COLO668 (cell line): ENCODE measurements around the gene CDH2.

Source experiments
- DNase-seq: peaks from one replicate; lab custom pipeline; 2025; ENCODE audit not compliant: unreplicated experiment; lab: John Stamatoyannopoulos, UW

The CDH2 gene

GRCh38 chr18:28171837-28172236 lies 5.1 kb downstream of the CDH2 start:
- no peak for DNase-seq

- DNase-seq: no peak
Measured at GRCh38 chr18:28168725-28169124, 8.2 kb downstream of the CDH2 start.

DNA sequence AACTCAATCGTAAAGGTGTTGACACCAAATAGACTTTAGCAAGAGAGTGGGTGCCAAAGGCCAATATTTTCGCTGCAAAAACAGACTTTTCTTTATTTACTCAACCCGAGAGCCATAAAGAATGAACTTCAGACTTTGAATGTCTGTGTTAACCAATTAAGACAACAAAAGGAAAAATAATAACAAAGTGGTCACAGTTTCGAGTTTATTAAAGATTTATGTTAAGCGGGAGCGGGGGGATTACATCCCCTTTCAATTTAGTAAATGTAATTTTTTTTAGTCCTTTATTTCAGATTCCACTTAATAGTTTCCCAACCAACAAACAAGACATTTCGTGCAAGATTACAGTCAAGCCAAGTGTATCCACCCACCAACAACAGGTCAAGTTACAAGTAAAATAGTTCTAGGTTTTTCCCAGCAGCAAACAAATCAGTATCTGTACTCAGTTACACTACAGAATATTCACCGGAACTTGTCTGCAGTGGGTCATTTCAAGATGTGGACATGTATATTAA lies 9.0 kb downstream of the CDH2 start:
- no peak for DNase-seq

DNA sequence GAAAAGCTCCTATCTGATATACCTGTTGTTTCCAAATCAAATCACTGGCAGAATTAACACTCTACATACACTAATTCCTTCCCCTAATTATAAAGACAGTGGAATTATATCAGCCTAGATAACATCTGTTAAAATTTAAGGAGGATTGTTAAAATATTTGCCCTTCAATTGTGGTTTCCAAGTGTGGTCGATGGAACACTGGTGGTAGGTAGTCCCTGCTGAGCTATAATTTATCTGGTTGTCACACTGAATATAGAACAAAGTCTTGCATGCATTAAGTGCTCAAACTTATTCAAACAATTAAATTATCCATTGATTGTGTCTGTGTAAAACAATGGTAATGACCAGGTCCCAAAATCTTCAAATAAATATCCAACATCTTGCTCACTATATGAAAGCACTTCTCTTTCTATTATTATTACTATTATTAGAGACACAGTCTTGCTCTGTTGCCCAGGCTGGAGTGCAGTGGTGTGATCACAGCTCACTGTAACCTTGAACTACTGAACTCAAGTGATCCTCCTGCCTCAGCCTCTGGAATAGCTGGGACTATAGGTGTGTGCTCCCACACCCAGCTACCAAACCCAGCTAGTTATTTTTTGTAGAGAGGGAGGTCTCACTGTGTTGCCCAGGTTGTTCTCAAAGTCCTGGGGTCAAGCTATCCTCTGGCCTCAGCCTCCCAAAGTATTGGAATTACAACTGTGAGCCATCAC lies 12.0 kb downstream of the CDH2 start:
- DNase-seq: no peak

DNA sequence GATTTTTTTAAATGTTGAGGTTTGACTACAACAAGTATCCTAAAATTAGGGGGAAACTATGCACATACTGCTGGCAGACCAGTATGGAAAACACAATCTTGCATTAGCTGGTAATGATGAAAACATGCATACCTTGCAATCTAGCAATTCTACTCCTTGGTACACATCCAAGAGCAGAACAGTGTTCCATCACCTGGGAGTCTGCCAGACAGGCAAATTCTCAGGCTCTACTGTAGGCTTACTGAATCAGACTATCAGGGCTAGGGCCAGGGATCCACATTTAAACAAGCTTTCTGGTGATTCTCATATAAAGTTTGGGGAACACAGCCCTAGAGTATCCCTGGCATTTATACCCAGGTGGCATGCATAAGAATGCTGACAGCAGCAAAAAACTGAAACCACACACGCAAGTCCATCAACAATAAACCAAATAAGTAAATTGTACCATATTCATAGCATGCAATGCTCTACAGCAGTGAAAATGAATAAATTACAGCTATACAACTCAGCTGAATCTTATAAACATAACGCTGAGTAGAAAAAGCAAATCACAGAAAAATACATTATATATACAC lies 13.6 kb downstream of the CDH2 start:
- DNase-seq: no peak

- no peak for DNase-seq
Measured at GRCh38 chr18:28161608-28162599, 15.0 kb downstream of the CDH2 start.

DNA sequence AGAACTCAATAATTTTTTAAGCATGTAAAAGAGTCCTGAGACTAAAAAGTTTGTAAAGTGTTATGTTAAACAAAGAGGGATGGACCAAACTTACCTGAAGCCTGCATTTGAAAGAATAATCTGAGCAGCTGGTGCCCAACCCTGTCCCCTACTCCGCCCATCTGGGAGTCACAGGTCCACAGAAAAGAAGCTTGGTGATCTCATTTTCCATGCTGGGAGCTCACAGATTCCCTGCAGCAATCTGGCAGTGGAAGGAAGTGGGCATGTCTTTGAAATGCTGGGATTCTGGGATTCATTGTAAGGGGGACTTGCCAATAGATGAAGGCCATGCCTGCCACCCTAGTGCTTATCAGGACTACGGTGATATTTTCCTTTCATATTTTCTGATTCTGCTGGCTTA lies 17.9 kb downstream of the CDH2 start:
- no peak for DNase-seq

GRCh38 chr18:28158083-28158581 lies 18.8 kb downstream of the CDH2 start:
- DNase-seq: no peak

DNA sequence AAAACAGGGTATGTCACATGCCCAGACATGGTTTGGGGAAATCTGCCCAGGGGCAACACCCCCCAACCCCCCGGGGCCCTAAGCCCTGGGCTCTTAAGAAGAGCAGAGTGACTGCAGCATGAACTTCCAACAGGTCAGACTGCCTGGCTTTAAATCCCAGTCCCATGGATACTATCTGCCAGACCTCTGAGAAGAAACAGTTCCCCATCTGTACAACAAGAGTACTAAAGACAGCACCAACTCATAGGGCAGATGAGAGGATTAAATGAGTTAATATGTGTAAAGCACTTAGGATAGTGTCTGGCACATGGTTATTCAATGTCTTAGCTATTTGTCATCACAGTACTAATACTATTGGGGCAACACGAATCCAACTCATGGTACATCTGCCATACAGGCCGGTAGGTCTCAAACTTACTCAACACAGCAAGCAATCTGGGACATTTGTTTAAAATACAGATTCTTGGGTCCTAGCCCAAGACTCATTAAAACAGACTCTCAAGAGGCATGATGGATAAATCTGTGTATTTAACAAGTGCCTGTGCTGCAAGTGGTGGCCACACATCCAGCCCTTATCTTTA lies 23.4 kb downstream of the CDH2 start:
- DNase-seq: no peak

GRCh38 chr18:28152754-28153153 lies 24.2 kb downstream of the CDH2 start:
- no peak for DNase-seq

DNA sequence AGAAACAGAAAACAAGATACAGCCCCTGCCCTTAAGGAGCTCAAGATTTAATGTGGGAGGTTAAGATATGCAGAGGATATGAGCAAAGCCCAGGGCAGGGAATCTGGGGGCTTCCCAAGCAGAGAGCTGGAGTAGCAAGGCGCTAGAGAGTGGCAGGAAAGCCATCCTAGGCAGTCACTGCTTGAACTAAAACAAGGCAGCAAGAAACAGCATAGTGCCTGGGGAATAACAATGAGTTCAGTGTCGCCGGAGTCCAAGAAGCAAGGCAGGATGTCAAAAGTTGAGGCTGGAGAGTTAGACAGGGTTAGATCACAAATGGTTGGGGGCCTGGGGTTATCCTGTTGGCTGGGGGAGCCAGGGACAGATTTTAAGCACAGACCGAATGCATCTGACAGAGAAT lies 24.6 kb downstream of the CDH2 start:
- no peak for DNase-seq

- no peak for DNase-seq
Measured at GRCh38 chr18:28151434-28151833, 25.5 kb downstream of the CDH2 start.

DNA sequence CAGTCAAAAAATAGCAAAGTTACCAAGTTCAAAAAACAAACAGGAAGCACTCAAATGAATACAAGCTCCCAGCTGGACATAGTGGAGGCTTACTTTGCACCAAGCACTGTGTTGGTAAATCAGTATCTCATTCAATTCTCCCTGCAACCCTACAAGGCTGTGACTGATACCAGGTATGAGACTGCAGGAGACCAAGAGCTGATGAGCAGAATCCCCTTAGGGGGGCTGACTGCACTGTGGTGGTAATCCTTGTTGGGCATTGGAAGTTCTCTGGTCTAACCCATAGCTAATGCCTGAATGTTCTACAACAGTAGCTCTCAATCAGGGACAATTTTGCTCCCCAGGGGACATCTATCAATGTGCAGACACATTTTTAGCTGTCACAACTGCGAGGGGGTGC lies 26.0 kb downstream of the CDH2 start:
- no peak for DNase-seq

DNA sequence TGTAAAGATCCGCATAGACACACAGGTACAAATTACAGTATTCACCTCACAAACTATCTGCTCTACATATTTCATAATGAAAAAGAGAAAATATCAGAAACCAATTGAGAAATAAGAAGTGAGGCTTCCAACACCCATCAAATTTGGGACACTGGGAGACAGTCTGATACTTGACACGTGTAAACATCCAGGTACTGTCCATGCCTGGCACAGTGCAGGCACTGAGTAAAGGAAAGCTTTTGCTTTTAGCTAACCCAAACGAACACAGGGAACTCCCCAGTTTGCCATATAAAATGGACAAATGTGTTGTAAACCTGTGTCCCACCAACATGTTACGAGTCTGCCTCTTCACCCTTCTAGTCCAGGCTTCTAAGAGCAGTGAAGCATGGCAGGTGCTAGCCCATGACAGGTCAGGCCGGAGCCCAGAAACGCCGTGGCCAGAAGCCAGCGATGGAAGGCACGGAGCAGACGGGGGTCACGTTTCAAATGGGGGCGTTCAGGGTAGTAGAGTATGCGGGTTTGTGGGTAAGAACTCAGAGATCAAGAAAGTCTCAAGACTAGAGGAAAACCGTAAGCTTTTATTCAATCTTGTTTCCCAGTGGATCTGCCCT lies 27.0 kb downstream of the CDH2 start:
- DNase-seq: no peak

DNA sequence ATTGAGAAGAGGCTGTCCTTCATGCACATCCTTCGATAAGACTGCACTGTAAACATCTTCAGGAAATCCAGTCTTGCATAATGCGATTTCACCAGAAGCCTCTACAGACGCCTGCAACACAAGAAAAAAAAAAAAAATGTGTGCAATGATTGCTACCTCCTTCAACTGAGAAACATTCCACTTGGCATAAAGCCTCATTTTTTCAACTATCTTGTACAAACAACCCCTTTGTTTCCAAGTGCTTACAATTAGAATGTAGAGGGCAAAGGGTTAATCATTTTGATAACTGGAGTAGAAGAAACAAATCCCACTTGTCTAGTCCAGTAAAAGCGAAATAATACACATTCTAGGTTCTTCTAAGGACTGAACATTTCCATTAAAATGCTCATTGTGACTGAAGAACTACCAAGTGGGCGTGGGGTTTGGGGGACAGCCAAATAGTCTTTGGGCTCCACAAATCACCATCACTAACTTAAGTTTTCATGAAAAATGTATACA lies 29.2 kb downstream of the CDH2 start:
- no peak for DNase-seq

DNA sequence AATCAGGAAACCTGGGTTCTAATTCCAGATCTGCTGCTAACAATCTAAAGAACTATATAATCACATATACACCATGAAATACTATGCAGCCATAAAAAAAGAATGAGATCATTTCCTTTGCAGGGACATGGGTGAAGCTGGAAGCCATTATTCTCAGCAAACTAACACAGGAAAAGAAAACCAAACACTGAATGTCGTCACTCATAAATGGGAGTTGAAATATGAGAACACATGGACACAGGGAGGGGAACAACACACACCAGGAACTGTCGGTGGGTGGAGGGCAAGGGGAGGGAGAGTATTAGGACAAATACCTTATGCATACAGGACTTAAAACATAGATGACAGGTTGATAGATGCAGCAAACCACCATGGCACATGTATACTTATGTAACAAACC lies 33.2 kb downstream of the CDH2 start:
- DNase-seq: no peak

- no peak for DNase-seq
Measured at GRCh38 chr18:28138816-28139215, 38.1 kb downstream of the CDH2 start.

GRCh38 chr18:28136071-28136470 lies 40.9 kb downstream of the CDH2 start:
- DNase-seq: no peak

DNA sequence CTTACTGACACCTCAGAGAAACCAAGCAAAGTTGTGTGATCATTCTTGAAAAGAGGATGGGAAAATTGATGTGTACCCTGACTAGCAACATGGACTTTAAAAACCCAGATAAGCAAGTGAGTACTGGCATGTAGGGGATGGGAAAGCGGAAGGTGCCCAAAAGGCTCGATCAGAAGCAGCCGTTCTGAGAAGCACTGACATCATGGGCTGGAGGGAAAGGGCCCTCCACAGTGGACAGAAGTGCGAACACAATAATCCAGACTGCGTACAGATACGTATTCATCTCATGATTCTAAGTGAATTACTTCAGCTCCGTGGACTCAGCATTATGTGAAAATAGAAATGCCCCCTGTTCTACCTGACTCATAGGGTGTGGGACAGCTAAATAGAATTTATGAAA lies 42.2 kb downstream of the CDH2 start:
- DNase-seq: no peak

DNA sequence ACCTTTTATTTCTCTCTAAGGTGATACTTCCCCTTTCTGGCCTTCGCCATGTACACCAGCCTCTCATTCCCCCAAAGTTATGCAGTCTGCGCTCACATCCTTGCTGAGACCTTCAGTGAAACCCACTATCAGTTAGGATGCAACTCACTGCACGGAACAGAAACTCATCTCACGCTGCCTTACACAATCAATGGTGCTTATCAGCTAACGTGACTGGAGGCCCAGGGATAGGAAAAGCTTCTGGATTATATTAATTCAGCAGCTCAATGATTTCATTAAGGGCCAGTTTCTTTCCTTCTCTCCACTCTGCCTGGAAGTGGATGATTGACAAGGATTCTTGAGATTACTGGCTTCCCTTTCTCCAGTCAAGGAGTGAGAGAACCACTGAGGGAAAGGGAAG lies 44.8 kb downstream of the CDH2 start:
- DNase-seq: no peak

DNA sequence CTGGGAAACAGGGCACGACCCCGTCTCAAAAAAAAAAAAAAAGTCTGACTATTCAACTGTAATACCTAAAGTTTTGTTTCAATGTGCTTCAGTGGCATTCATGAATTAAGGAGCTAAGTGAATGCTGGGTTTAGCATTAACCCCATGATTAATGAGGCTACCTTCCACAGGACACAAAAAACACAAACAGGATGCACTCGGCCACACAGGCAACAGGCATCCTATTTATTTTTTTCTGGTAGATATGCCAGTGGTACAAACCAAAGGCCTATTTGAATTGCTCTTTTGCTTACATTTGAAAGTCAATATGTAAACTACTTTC lies 48.3 kb downstream of the CDH2 start:
- DNase-seq: no peak
